Epithelial cell of proximal tubule (primary cell): ENCODE results near the gene DDX24. TPM values are rescaled to one million over a fixed set of nuclear protein-coding genes. Genes with fewer than 3 reads are reported as not detected.

Source experiments
- DNase-seq: peaks from one replicate; pipeline ENCODE4 v3.0.0-alpha.2; 2011; ENCODE audit warnings: low read depth
- H3K4me3 ChIP-seq: 2 replicates; pipeline ENCODE4 v1.5.1; 2011; ENCODE audit warnings: low read depth, mild to moderate bottlenecking, low read length
- CTCF ChIP-seq: conservative IDR thresholded peaks from 2 replicates; pipeline ENCODE4 v1.5.1; 2012; ENCODE audit warnings: low read depth, mild to moderate bottlenecking, low read length
- total RNA-seq: library from RNA; depleted of rRNA; stranded (reverse); fragments of >200 nt; gene quantifications from 2 replicates; pipeline ENCODE4 v1.2.3, GENCODE V29; 2015

Gene DDX24
- total RNA-seq, 1 donor from 2014 or later, result 121 TPM

GRCh38 chr14:94056579-94057308, 24.3 kb downstream of the DDX24 start:
- TF ChIP-seq CTCF, result no peak
- no peak for DNase-seq
- no peak overlapping the region for H3K4me3 ChIP-seq

- no peak for TF ChIP-seq CTCF
- H3K4me3 ChIP-seq, result no peak overlapping the region
- DNase-seq, result no peak
Measured at GRCh38 chr14:94054936-94055335, 26.1 kb downstream of the DDX24 start.

DNA sequence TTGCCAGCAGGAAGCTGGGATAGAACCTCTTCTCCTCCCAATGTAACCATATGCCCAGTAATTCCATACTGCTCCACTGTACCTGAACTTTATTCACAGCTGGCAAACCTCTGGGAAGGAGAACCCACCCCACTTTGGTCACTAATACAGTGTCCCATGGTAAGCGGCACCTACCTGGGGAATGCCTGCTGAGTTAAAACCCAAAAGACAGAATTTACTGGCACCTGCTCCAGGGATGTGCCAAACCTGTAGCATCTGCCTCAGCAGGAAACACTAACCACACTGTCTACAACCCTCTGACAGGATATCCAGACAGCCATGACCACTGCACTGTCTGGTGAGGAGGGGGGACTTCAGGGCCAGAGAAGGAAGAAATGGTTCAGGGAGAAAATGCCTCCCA, 26.6 kb downstream of the DDX24 start:
- no peak for TF ChIP-seq CTCF
- H3K4me3 ChIP-seq, result no peak overlapping the region
- no peak for DNase-seq

DNA sequence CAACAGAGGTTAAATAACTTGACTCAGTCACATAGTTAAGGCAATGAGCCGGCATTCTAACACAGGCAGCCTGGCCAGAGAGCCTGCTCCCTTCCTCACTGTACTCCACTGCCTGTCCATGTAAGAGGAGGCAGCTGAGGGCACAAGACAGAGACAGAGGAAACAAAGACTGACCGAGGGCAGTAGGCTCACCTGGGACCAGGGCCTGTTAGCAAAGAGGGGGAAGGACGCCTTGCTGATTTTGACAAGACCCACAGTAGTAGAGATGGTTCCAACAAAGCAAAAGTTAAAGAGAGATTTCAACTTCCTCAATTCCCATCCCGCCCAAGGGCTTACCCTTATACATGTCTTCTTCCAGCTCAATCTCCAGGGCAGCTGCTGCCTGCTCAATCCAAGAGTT, 28.3 kb downstream of the DDX24 start:
- DNase-seq, result no peak
- TF ChIP-seq CTCF, result no peak
- no peak overlapping the region for H3K4me3 ChIP-seq

- no peak for DNase-seq
- no peak overlapping the region for H3K4me3 ChIP-seq
- TF ChIP-seq CTCF, result no peak
Measured at GRCh38 chr14:94052199-94052598, 28.8 kb downstream of the DDX24 start.

DNA sequence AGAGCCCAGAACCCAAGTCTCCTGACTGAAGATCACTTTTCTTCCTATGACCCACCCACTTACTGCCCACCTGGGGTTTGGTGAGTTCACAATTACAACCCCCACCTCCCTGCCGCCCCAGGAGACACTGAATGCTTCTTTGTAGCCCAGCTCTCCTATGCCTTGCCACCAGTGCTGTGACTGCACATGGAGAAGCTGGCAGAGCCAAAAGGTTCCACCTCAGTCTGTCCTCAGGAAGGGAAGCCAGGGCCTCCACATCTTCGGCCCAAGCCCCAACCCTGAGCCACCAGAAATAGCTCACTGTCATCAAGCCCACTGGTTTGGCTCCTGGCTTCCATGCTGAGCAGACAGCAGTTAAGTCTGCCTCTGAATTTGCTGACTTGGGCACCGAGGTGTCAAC, 29.2 kb downstream of the DDX24 start:
- TF ChIP-seq CTCF, result no peak
- no peak overlapping the region for H3K4me3 ChIP-seq

DNA sequence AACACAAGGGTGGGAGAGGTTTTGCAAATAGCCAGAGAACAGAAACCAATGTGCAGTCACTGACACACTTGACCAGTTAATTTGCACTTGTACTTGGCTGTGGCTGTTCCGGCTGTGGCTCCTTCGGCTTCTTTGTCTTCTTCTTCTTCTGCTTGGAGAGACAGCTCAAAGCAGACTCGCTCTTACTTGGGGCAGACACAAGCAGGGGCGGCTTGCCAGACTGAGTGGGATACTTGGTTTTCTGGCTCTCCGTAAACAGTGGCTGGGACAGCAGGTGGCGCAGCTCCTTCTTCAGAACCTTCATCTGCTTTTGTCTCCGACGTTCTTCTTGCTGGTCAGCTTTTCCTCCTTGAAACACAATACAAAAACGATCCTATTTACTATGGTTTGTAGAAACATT, 29.9 kb downstream of the DDX24 start:
- TF ChIP-seq CTCF, result peak; percentile 62
- DNase-seq, result peak; percentile 15
- H3K4me3 ChIP-seq, result no peak overlapping the region

More for the DNA sequence above, 29.2 kb downstream of the DDX24 start:
- DNase-seq, result no peak
